IMR-90 (cell line): ENCODE measurements around the gene PITPNC1. TPM values are rescaled to one million over a fixed set of nuclear protein-coding genes. Genes with fewer than 3 reads are reported as not detected.

Experiments
- ATAC-seq: fragments of 200-7000 bp; cut with Tn5 transposase; 2 replicates; pipeline ENCODE4 v1.9.1; 2020; ENCODE audit warnings: low read depth, mild to moderate bottlenecking, moderate library complexity
- BruUV-seq: library from RNA; stranded (reverse); fragments of 400-500 nt; replicated peaks from 2 replicates; lab custom pipeline; 2021; lab: Mats Ljungman, UMichigan
- CTCF ChIA-PET: fragments of 300-600 bp; formaldehyde crosslinking; extraction: SDS; loops from one replicate; lab custom pipeline; 2021; ENCODE audit warnings: antibody characterized with exemption; lab: Yijun Ruan, JAX
- POLR2A ChIA-PET: fragments of 300-600 bp; sonication (Branson Sonifier 250); formaldehyde crosslinking; loops from one replicate; lab custom pipeline; 2022; ENCODE audit warnings: antibody characterized with exemption; ENCODE audit not compliant: unreplicated experiment; lab: Charles Lee
- DNase-seq: peaks from one replicate; pipeline ENCODE4 v3.0.0; 2013
- H2AFZ ChIP-seq: replicated peaks from 2 replicates; pipeline ENCODE3; 2013; ENCODE audit warnings: low read length, mild to moderate bottlenecking; ENCODE audit not compliant: poor library complexity
- H2AK5ac ChIP-seq: 2 replicates; pipeline ENCODE4 v1.6.1; 2013; ENCODE audit warnings: low read depth, low read length, inconsistent platforms
- H2AK9ac ChIP-seq: replicated peaks from 2 replicates; pipeline ENCODE3; 2013; ENCODE audit warnings: mild to moderate bottlenecking, low read depth, low read length, moderate library complexity; ENCODE audit not compliant: poor library complexity
- H2BK120ac ChIP-seq: 2 replicates; pipeline ENCODE4 v1.6.1; 2013; ENCODE audit warnings: low read depth, low read length, inconsistent platforms
- H2BK15ac ChIP-seq: 3 replicates; pipeline ENCODE4 v1.6.1; 2013; ENCODE audit warnings: low read depth, low read length, inconsistent platforms
- H2BK20ac ChIP-seq: 2 replicates; pipeline ENCODE4 v1.6.1; 2013; ENCODE audit warnings: low read depth, mild to moderate bottlenecking, inconsistent platforms, low read length, moderate library complexity
- H2BK5ac ChIP-seq: 2 replicates; pipeline ENCODE4 v1.6.1; 2013; ENCODE audit warnings: mild to moderate bottlenecking, low read depth, low read length, inconsistent platforms; ENCODE audit not compliant: poor library complexity, severe bottlenecking
- H3K14ac ChIP-seq: replicated peaks from 2 replicates; pipeline ENCODE4 v1.6.1; 2013; ENCODE audit warnings: low read depth, low read length, inconsistent platforms
- H3K18ac ChIP-seq: 2 replicates; pipeline ENCODE4 v1.6.1; 2013; ENCODE audit warnings: low read depth, low read length, control low read depth
- H3K23ac ChIP-seq: 2 replicates; pipeline ENCODE4 v1.6.1; 2013; ENCODE audit warnings: low read depth, low read length, inconsistent platforms
- H3K27ac ChIP-seq: 2 replicates; pipeline ENCODE4 v1.5.1; 2013; ENCODE audit warnings: mild to moderate bottlenecking, control low read depth, low read length; ENCODE audit not compliant: insufficient read depth
- H3K27me3 ChIP-seq: 2 replicates; pipeline ENCODE4 v1.6.1; 2013; ENCODE audit warnings: low read length; ENCODE audit not compliant: control insufficient read depth, insufficient read depth
- H3K36me3 ChIP-seq: 2 replicates; pipeline ENCODE4 v1.6.1; 2013; ENCODE audit warnings: low read length, mixed read lengths; ENCODE audit not compliant: control insufficient read depth, insufficient read depth
- H3K4ac ChIP-seq: 2 replicates; pipeline ENCODE4 v1.6.1; 2013; ENCODE audit warnings: low read depth, low read length, inconsistent platforms
- H3K4me1 ChIP-seq: 2 replicates; pipeline ENCODE4 v1.6.1; 2013; ENCODE audit warnings: low read length, mixed read lengths; ENCODE audit not compliant: control insufficient read depth, insufficient read depth
- H3K4me2 ChIP-seq: 2 replicates; pipeline ENCODE4 v1.6.1; 2013; ENCODE audit warnings: low read depth, mild to moderate bottlenecking, control low read depth, low read length, moderate library complexity
- H3K4me3 ChIP-seq: 2 replicates; pipeline ENCODE4 v1.5.1; 2013; ENCODE audit warnings: low read depth, mild to moderate bottlenecking, control low read depth, low read length, moderate library complexity; ENCODE audit not compliant: insufficient read depth
- H3K56ac ChIP-seq: 2 replicates; pipeline ENCODE4 v1.6.1; 2013; ENCODE audit warnings: low read length, inconsistent platforms; ENCODE audit not compliant: insufficient read depth; ENCODE audit errors: extremely low read depth
- H3K79me1 ChIP-seq, 2 experiments: 2 replicates each; pipeline ENCODE4 v1.6.1; 2013; ENCODE audit warnings: low read length in 2 of 2, inconsistent platforms in 1 of 2, low read depth in 1 of 2
- H3K9ac ChIP-seq: 2 replicates; pipeline ENCODE4 v1.6.1; 2013; ENCODE audit warnings: low read depth, low read length, control low read depth
- H3K9me1 ChIP-seq: 2 replicates; pipeline ENCODE4 v1.6.1; 2013; ENCODE audit warnings: low read length, inconsistent platforms; ENCODE audit not compliant: insufficient read depth
- H3K9me3 ChIP-seq: 2 replicates; pipeline ENCODE4 v1.6.1; 2013; ENCODE audit warnings: low read length; ENCODE audit not compliant: control insufficient read depth, insufficient read depth
- H4K20me1 ChIP-seq: 2 replicates; pipeline ENCODE4 v1.6.1; 2013; ENCODE audit warnings: low read length, inconsistent platforms; ENCODE audit not compliant: insufficient read depth
- H4K5ac ChIP-seq: 2 replicates; pipeline ENCODE4 v1.6.1; 2013; ENCODE audit warnings: mild to moderate bottlenecking, low read depth, low read length, control low read depth
- H4K8ac ChIP-seq, 2 experiments: 2 replicates each; pipeline ENCODE4 v1.6.1; 2013; ENCODE audit warnings: low read depth in 2 of 2, low read length in 2 of 2, control low read depth in 1 of 2, inconsistent platforms in 1 of 2
- H4K91ac ChIP-seq: 2 replicates; pipeline ENCODE4 v1.6.1; 2013; ENCODE audit warnings: low read depth, low read length, inconsistent platforms; ENCODE audit not compliant: insufficient read depth
- BHLHE40 ChIP-seq: fragments of 150-350 bp; IDR thresholded peaks from 2 replicates; pipeline ENCODE4 v1.6.1; 2016; ENCODE audit warnings: mild to moderate bottlenecking, low read depth, low read length
- CEBPB ChIP-seq: IDR thresholded peaks from 2 replicates; pipeline ENCODE4 v1.6.1; 2012; ENCODE audit warnings: low read depth, low read length, improper control_type of control experiment
- CHD1 ChIP-seq: IDR thresholded peaks from 2 replicates; pipeline ENCODE4 v1.6.1; 2012; ENCODE audit warnings: low read depth, low read length, improper control_type of control experiment
- ELK1 ChIP-seq: fragments of 150-350 bp; IDR thresholded peaks from 2 replicates; pipeline ENCODE4 v1.6.1; 2016; ENCODE audit warnings: low read depth, mild to moderate bottlenecking, low read length, moderate library complexity, borderline replicate concordance
- FOS ChIP-seq: fragments of 150-350 bp; IDR thresholded peaks from 2 replicates; pipeline ENCODE4 v1.6.1; 2016; ENCODE audit warnings: low read depth, low read length
- MAFK ChIP-seq: IDR thresholded peaks from 2 replicates; pipeline ENCODE4 v1.6.1; 2012; ENCODE audit warnings: low read depth, low read length, improper control_type of control experiment
- MAZ ChIP-seq: IDR thresholded peaks from 2 replicates; pipeline ENCODE4 v1.6.1; 2012; ENCODE audit warnings: low read depth, mild to moderate bottlenecking, low read length, improper control_type of control experiment, moderate library complexity, borderline replicate concordance
- MXI1 ChIP-seq: IDR thresholded peaks from 2 replicates; pipeline ENCODE4 v1.6.1; 2012; ENCODE audit warnings: low read depth, mild to moderate bottlenecking, low read length, moderate library complexity, borderline replicate concordance
- NFE2L2 ChIP-seq: fragments of 150-350 bp; IDR thresholded peaks from 2 replicates; pipeline ENCODE4 v1.6.1; 2016; ENCODE audit warnings: low read depth, mild to moderate bottlenecking, low read length
- POLR2A ChIP-seq: IDR thresholded peaks from 2 replicates; pipeline ENCODE4 v1.6.1; 2012; ENCODE audit warnings: mild to moderate bottlenecking, low read depth, low read length
- RAD21 ChIP-seq: IDR thresholded peaks from 2 replicates; pipeline ENCODE4 v1.6.1; 2012; ENCODE audit warnings: low read length, improper control_type of control experiment
- RFX5 ChIP-seq: IDR thresholded peaks from 2 replicates; pipeline ENCODE4 v1.8.0; 2012; ENCODE audit warnings: low read depth, mild to moderate bottlenecking, low read length, moderate library complexity
- WGBS, 2 experiments: methylation state at CpG; one replicate each; pipeline versions ENCODE4 v1.1.5 to v1.1.7; 2013; ENCODE audit warnings: missing lambda C conversion rate in 2 of 2; ENCODE audit not compliant: insufficient read length in 1 of 2; ENCODE audit errors: extremely low coverage in 2 of 2; 5-methylcytosine and 5-hydroxymethylcytosine counted together
- dilution Hi-C: fragments of 300-500 bp; cut with HindIII; formaldehyde crosslinking; loops from one replicate; pipeline ENCODE4 v1.14.3; 2018; ENCODE audit warnings: low sequenced_read_pairs; ENCODE audit not compliant: unreplicated experiment
- in situ Hi-C: fragments of 300-500 bp; cut with MboI; formaldehyde crosslinking; loops from 3 replicates; pipeline ENCODE4 v1.14.3; 2019; ENCODE audit warnings: low sequenced_read_pairs, inconsistent platforms, mixed read lengths
- intact Hi-C: fragments of 100-400 bp; cut with micrococcal nuclease; formaldehyde crosslinking; loops from 2 replicates; pipeline ENCODE4 v1.10.0; 2022
- polyA plus RNA-seq, 3 experiments: library from polyadenylated mRNA; depleted of rRNA; stranded (reverse); fragments of >200 nt; gene quantifications; 2 replicates each; pipeline ENCODE4 v1.2.3, GENCODE V29; 2012; ENCODE audit warnings: low replicate concordance in 1 of 3
- total RNA-seq: library from RNA; depleted of rRNA; stranded (reverse); fragments of >200 nt; gene quantifications from 2 replicates; pipeline ENCODE4 v1.2.3, GENCODE V29; 2012

Gene PITPNC1
- total and polyA plus RNA-seq, 2 of the 4 experiments (the other 2 are of a cell fraction), result 4.1 TPM

- DNase-seq (no peak), ATAC-seq (no peak)
- Histone ChIP-seq H4K5ac (no peak overlapping the region), H3K27me3 (no peaks in the 10 kb centered on the region), H3K9me3 (no peaks in the 10 kb centered on the region), H2BK120ac (no peak overlapping the region), H3K27ac (no peak overlapping the region), H3K4me2 (no peak overlapping the region), H4K20me1 (no peaks in the 10 kb centered on the region), H2BK5ac (no peak overlapping the region), H3K56ac (no peak overlapping the region), H4K8ac (no peak overlapping the region), H3K18ac (no peak overlapping the region), H3K9me1 (0 out of 2 replicates have a peak, but pooled peaks cover 3% of the 10 kb centered on the region), H3K79me1 (peaks cover 27 to 33% of the 10 kb centered on the region in 2 experiments), H3K4ac (no peak overlapping the region), H2AFZ (no peak overlapping the region), H2AK5ac (no peak overlapping the region), H4K91ac (no peak overlapping the region), H3K9ac (no peak overlapping the region), H3K14ac (no peak overlapping the region), H3K36me3 (no peaks in the 10 kb centered on the region), H2BK20ac (no peak overlapping the region), H3K4me3 (no peak overlapping the region), H2BK15ac (no peak overlapping the region), H3K4me1 (peaks cover 3% of the 10 kb centered on the region; the same call in 1 of the 2 replicates), H3K23ac (no peak overlapping the region), H2AK9ac (no peak overlapping the region)
- whole genome bisulfite sequencing, 2 experiments, result 100% methylated on average over 3 of the region's 16 CpGs; no CpG with 5 or more reads in 1 of the 2 experiments
- dilution Hi-C loops (no loop called here), in situ Hi-C loops (no loop called here), intact Hi-C loops (no loop called here)
- TF ChIP-seq ELK1 (no peak), MAZ (no peak), RFX5 (no peak), RAD21 (no peak), NFE2L2 (no peak), MAFK (no peak), CHD1 (no peak), POLR2A (no peak), MXI1 (no peak), CEBPB (no peak), FOS (no peak), BHLHE40 (no peak)
- POLR2A ChIA-PET, result no interaction called here
- no TSS peak for BruUV-seq
- CTCF ChIA-PET, result no interaction called here
Observed at GRCh38 chr17:67401598-67402504, 24.8 kb downstream of the PITPNC1 start.
